ENCODE data around the gene NR0B2. TPM values are rescaled to one million over a fixed set of nuclear protein-coding genes. Genes with fewer than 3 reads are reported as not detected.

NR0B2 gene
- total RNA-seq = 16.1 TPM

GRCh38 chr1:26913754-26914619 lies at the start of gene NR0B2:
TSS of gene NR0B2 (minus strand) at chr1:26913975. CDS start at chr1:26913940, 35 bp downstream.

GRCh38 chr1:26959722-26960624 lies 46.2 kb upstream of the NR0B2 start, which contains the start of gene KDF1:
TSS of gene KDF1 (minus strand) at chr1:26960468. CDS start at chr1:26952380, 8,088 bp downstream.

GRCh38 chr1:26921540-26922430 lies 8.0 kb upstream of the NR0B2 start, which contains the start of gene NUDC:
TSS of gene NUDC (plus strand) at chr1:26921743. CDS start at chr1:26921849, 106 bp downstream.

GRCh38 chr1:26900001-26900814 lies 13.6 kb downstream of the NR0B2 start, which contains the start of gene GPATCH3:
TSS of gene GPATCH3 (minus strand) at chr1:26900467. CDS start at chr1:26900442, 25 bp downstream.

GRCh38 chr1:26889551-26890466 lies 24.0 kb downstream of the NR0B2 start, which contains the start of gene GPN2:
TSS of gene GPN2 (minus strand) at chr1:26890283. CDS start at chr1:26890096, 187 bp downstream.

GRCh38 chr1:26862781-26863684 lies 50.7 kb downstream of the NR0B2 start, which contains the start of gene SFN:
TSS of gene SFN (plus strand) at chr1:26863149. CDS start at chr1:26863213, 64 bp downstream.

Other genes with a start within 250 kb of the NR0B2 start
- gene ARID1A, start 218.0 kb downstream of the NR0B2 start, total RNA-seq = 76.7 TPM
- gene PIGV, start 126.0 kb downstream of the NR0B2 start, total RNA-seq = 15.1 TPM
- 12.8 TPM for gene ZDHHC18, start 87.3 kb downstream of the NR0B2 start, total RNA-seq
- gene SFN, start 50.8 kb downstream of the NR0B2 start, total RNA-seq = 0.99 TPM
- 16.8 TPM for gene GPN2, start 23.7 kb downstream of the NR0B2 start, total RNA-seq
- gene GPATCH3, start 13.5 kb downstream of the NR0B2 start, total RNA-seq = 15.7 TPM
- gene NUDC, start 7.8 kb upstream of the NR0B2 start, total RNA-seq = 32.5 TPM
- 8.9 TPM for gene KDF1, start 46.5 kb upstream of the NR0B2 start, total RNA-seq
- 4.4 TPM for gene TRNP1, start 79.7 kb upstream of the NR0B2 start, total RNA-seq
- 4.6 TPM for gene TENT5B, start 98.9 kb upstream of the NR0B2 start, total RNA-seq
- gene SLC9A1, start 241.2 kb upstream of the NR0B2 start, total RNA-seq = 17.1 TPM

All from metanephros (tissue), 1 donor.